Chondrocyte (in vitro differentiated cells): ENCODE measurements around the gene FMNL3. TPM values are rescaled to one million over a fixed set of nuclear protein-coding genes. Genes with fewer than 3 reads are reported as not detected.
"Not testable (repeated sequence)": the region's sequence is repeated elsewhere in the genome, so short reads cannot be mapped to it uniquely, and the experiment has no call there.

Experiments
- DNase-seq: peaks from one replicate; pipeline ENCODE4 v3.0.0; 2021; ENCODE audit warnings: mixed read lengths, low spot score
- H3K27ac Mint-ChIP-seq: one replicate; pipeline ENCODE4 v1.8.0; 2021; ENCODE audit warnings: mild to moderate bottlenecking, moderate library complexity, mixed read lengths; ENCODE audit not compliant: unreplicated experiment
- H3K27me3 Mint-ChIP-seq: 2 replicates; pipeline ENCODE4 v1.8.0; 2021; ENCODE audit warnings: low read depth, mixed read lengths
- H3K36me3 Mint-ChIP-seq: 2 replicates; pipeline ENCODE4 v1.8.0; 2021; ENCODE audit warnings: low read depth, mixed read lengths
- H3K4me1 Mint-ChIP-seq: 2 replicates; pipeline ENCODE4 v1.8.0; 2021; ENCODE audit warnings: low read depth, mild to moderate bottlenecking, mixed read lengths
- H3K4me3 Mint-ChIP-seq: one replicate; pipeline ENCODE4 v1.8.0; 2021; ENCODE audit warnings: mild to moderate bottlenecking, moderate library complexity, mixed read lengths; ENCODE audit not compliant: unreplicated experiment
- H3K9me3 Mint-ChIP-seq: 2 replicates; pipeline ENCODE4 v1.8.0; 2021; ENCODE audit warnings: low read depth, mixed read lengths
- CTCF ChIP-seq: fragments of 200-600 bp; sonication (generic); IDR thresholded peaks from 2 replicates; pipeline ENCODE4 v1.5.0; 2021; ENCODE audit warnings: antibody characterized with exemption, mild to moderate bottlenecking, moderate library complexity
- total RNA-seq: library from RNA; stranded (reverse); gene quantifications from 3 replicates; pipeline ENCODE4 v1.2.1, GENCODE V29; 2021

Gene FMNL3
- total RNA-seq, 1 donor from 2014 or later, result 55.6 TPM

- H3K4me3 Mint-ChIP-seq, result no peak overlapping the region
- no peak overlapping the region for H3K27ac Mint-ChIP-seq
- H3K4me1 Mint-ChIP-seq, result no peaks in the 10 kb centered on the region
These were observed 13.0 kb upstream of the FMNL3 start for GRCh38 chr12:49720214-49720613.

GRCh38 chr12:49717800-49718199 lies 10.6 kb upstream of the FMNL3 start:
- H3K4me3 Mint-ChIP-seq, H3K27ac Mint-ChIP-seq, DNase-seq, H3K9me3 Mint-ChIP-seq, H3K4me1 Mint-ChIP-seq, H3K36me3 Mint-ChIP-seq: not testable (repeated sequence)
- peaks cover 17% of the 10 kb centered on the region for H3K27me3 Mint-ChIP-seq

More at GRCh38 chr12:49720214-49720613, 13.0 kb upstream of the FMNL3 start:
- Mint-ChIP-seq H3K36me3 (peaks cover 3% of the 10 kb centered on the region), H3K9me3 (no peaks in the 10 kb centered on the region), H3K27me3 (peaks cover 19% of the 10 kb centered on the region)
- no peak for DNase-seq
- TF ChIP-seq CTCF, result peak; percentile 33

GRCh38 chr12:49716553-49716952 lies 9.3 kb upstream of the FMNL3 start:
- H3K27ac Mint-ChIP-seq, result no peak overlapping the region
- H3K36me3 Mint-ChIP-seq, result peaks cover 3% of the 10 kb centered on the region

GRCh38 chr12:49713952-49714351 lies 6.7 kb upstream of the FMNL3 start:
- not testable (repeated sequence) for DNase-seq, H3K4me3 Mint-ChIP-seq, H3K4me1 Mint-ChIP-seq, H3K9me3 Mint-ChIP-seq, H3K27ac Mint-ChIP-seq, H3K36me3 Mint-ChIP-seq
- peaks cover 14% of the 10 kb centered on the region for H3K27me3 Mint-ChIP-seq

More at GRCh38 chr12:49716553-49716952, 9.3 kb upstream of the FMNL3 start:
- H3K27me3 Mint-ChIP-seq, result peaks cover 23% of the 10 kb centered on the region
- no peak for DNase-seq
- no peak overlapping the region for H3K4me3 Mint-ChIP-seq
- no peaks in the 10 kb centered on the region for H3K4me1 Mint-ChIP-seq
- no peak for TF ChIP-seq CTCF
- H3K9me3 Mint-ChIP-seq, result no peaks in the 10 kb centered on the region

- no peak for TF ChIP-seq CTCF
- peaks cover 10% of the 10 kb centered on the region for H3K27me3 Mint-ChIP-seq
- H3K4me3 Mint-ChIP-seq, result no peak overlapping the region
- no peak for DNase-seq
- H3K27ac Mint-ChIP-seq, result no peak overlapping the region
- no peaks in the 10 kb centered on the region for H3K36me3 Mint-ChIP-seq
- H3K9me3 Mint-ChIP-seq, result no peaks in the 10 kb centered on the region
- H3K4me1 Mint-ChIP-seq, result peaks cover 28% of the 10 kb centered on the region
These were observed 1.6 kb upstream of the FMNL3 start for GRCh38 chr12:49708851-49709250.

- Mint-ChIP-seq H3K4me1 (peaks cover 39% of the 10 kb centered on the region), H3K4me3 (peak overlapping the region; percentile 62), H3K27ac (no peak overlapping the region), H3K9me3 (no peaks in the 10 kb centered on the region), H3K36me3 (no peaks in the 10 kb centered on the region), H3K27me3 (peaks cover 8% of the 10 kb centered on the region)
- no peak for DNase-seq
- peak; percentile 55 for TF ChIP-seq CTCF
These were observed 575 bp upstream of the FMNL3 start for GRCh38 chr12:49707812-49708147.
